Limb (tissue), 2 donors: Measurements from ENCODE around the gene FHOD3.

ENCODE experiments used
- DNase-seq, 2 donors: peaks; one replicate each; pipeline ENCODE4 v3.0.0-alpha.2; 2016; ENCODE audit errors: extremely low spot score in 2 of 2

FHOD3 gene

GRCh38 chr18:36516258-36516657 is 218.7 kb downstream of the FHOD3 start:
- no peak for DNase-seq

- no peak for DNase-seq
Observed at GRCh38 chr18:36516726-36517125, 219.2 kb downstream of the FHOD3 start.

GRCh38 chr18:36518839-36519238 is 221.3 kb downstream of the FHOD3 start:
- no peak for DNase-seq

GRCh38 chr18:36519358-36519757 is 221.8 kb downstream of the FHOD3 start:
- no peak for DNase-seq

- no peak for DNase-seq
Observed at GRCh38 chr18:36522509-36522908, 225.0 kb downstream of the FHOD3 start.

GRCh38 chr18:36525913-36526312 is 228.4 kb downstream of the FHOD3 start:
- DNase-seq, result no peak

- no peak for DNase-seq
Observed at GRCh38 chr18:36526611-36527010, 229.1 kb downstream of the FHOD3 start.

- DNase-seq, result no peak
Observed at GRCh38 chr18:36527051-36527450, 229.5 kb downstream of the FHOD3 start.

GRCh38 chr18:36527740-36528455 is 230.4 kb downstream of the FHOD3 start:
- DNase-seq, result no peak

- DNase-seq, result no peak
Observed at GRCh38 chr18:36529747-36530146, 232.2 kb downstream of the FHOD3 start.

GRCh38 chr18:36530676-36531405 is 233.3 kb downstream of the FHOD3 start:
- DNase-seq, result no peak

GRCh38 chr18:36531636-36532035 is 234.1 kb downstream of the FHOD3 start:
- no peak for DNase-seq

- DNase-seq, result no peak
Observed at GRCh38 chr18:36532394-36532793, 234.9 kb downstream of the FHOD3 start.

- no peak for DNase-seq
Observed at GRCh38 chr18:36532815-36533214, 235.3 kb downstream of the FHOD3 start.

GRCh38 chr18:36533446-36534153 is 236.1 kb downstream of the FHOD3 start:
- no peak for DNase-seq

GRCh38 chr18:36534154-36534688 is 236.7 kb downstream of the FHOD3 start:
- DNase-seq, result no peak

GRCh38 chr18:36535202-36535935 is 237.9 kb downstream of the FHOD3 start:
- DNase-seq, result no peak

- no peak for DNase-seq
Observed at GRCh38 chr18:36536426-36536825, 238.9 kb downstream of the FHOD3 start.

GRCh38 chr18:36537289-36537688 is 239.8 kb downstream of the FHOD3 start:
- DNase-seq, result no peak

GRCh38 chr18:36539674-36540231 is 242.2 kb downstream of the FHOD3 start:
- no peak for DNase-seq

GRCh38 chr18:36543030-36543429 is 245.5 kb downstream of the FHOD3 start:
- DNase-seq, result no peak
